Heart left ventricle (tissue), 16 donors: ENCODE measurements around the gene BTBD2. TPM values are rescaled to one million over a fixed set of nuclear protein-coding genes. Genes with fewer than 3 reads are reported as not detected.

ENCODE experiments used
- ATAC-seq, 4 donors: fragments of 200-7000 bp; cut with Tn5 transposase; one replicate each; pipeline ENCODE4 v1.9.1; 2020 to 2022; ENCODE audit warnings: moderate library complexity in 4 of 4, mild to moderate bottlenecking in 3 of 4, moderate number of reproducible peaks in 1 of 4
- DNase-seq, 5 donors: peaks; one replicate each; pipeline ENCODE4 v3.0.0-alpha.2; 2020
- H3K27ac ChIP-seq, 12 donors: fragments of 200-600 bp; sonication (generic) in 4 of 12; one replicate each; pipeline versions ENCODE4 v1.5.0 to v1.8.0; 2016 to 2022; ENCODE audit warnings: mild to moderate bottlenecking in 2 of 12
- H3K27me3 ChIP-seq, 9 donors: fragments of 200-600 bp; sonication (generic) in 2 of 9; one replicate each; pipeline versions ENCODE4 v1.5.1 to v1.8.0; 2016 to 2022; ENCODE audit warnings: mild to moderate bottlenecking in 3 of 9
- H3K36me3 ChIP-seq, 9 donors: fragments of 200-600 bp; sonication (generic) in 2 of 9; one replicate each; pipeline versions ENCODE4 v1.5.0 to v1.8.0; 2018 to 2022; ENCODE audit warnings: mild to moderate bottlenecking in 2 of 9
- H3K4me1 ChIP-seq, 12 donors: fragments of 200-600 bp; sonication (generic) in 4 of 12; one replicate each; pipeline versions ENCODE4 v1.5.0 to v1.8.0; 2016 to 2022; ENCODE audit warnings: mild to moderate bottlenecking in 3 of 12
- H3K4me3 ChIP-seq, 12 donors: fragments of 200-600 bp; sonication (generic) in 4 of 12; one replicate each; pipeline versions ENCODE4 v1.5.0 to v1.8.0; 2017 to 2022; ENCODE audit warnings: mild to moderate bottlenecking in 9 of 12, moderate library complexity in 4 of 12
- H3K9me3 ChIP-seq, 12 donors: fragments of 200-600 bp; sonication (generic) in 4 of 12; one replicate each; pipeline versions ENCODE4 v1.5.0 to v1.8.0; 2016 to 2022; ENCODE audit warnings: mild to moderate bottlenecking in 1 of 12
- CTCF ChIP-seq, 12 donors: fragments of 200-600 bp; sonication (generic) in 4 of 12; IDR thresholded peaks; one replicate each; pipeline versions ENCODE4 v1.5.0 to v1.8.0; 2018 to 2022; ENCODE audit warnings: antibody characterized with exemption in 12 of 12, mild to moderate bottlenecking in 5 of 12
- POLR2A ChIP-seq, 2 donors: fragments of 450-650 bp; IDR thresholded peaks; one replicate each; pipeline ENCODE4 v1.6.1; 2017; ENCODE audit warnings: antibody characterized with exemption in 2 of 2, mild to moderate bottlenecking in 2 of 2, moderate library complexity in 2 of 2
- WGBS, 4 donors: extraction: QIAGEN DNeasy Blood & Tissue Kit in 2 of 4; methylation state at CpG; one replicate each; pipeline versions ENCODE4 v1.1.5 to v1.1.7; 2013 to 2018; 5-methylcytosine and 5-hydroxymethylcytosine counted together
- intact Hi-C, 10 donors: fragments of 100-400 bp; cut with DNase I; formaldehyde crosslinking; loops; one replicate each; pipeline versions ENCODE4 v1.11.1 to v1.14.2; 2022
- polyA plus RNA-seq, 2 donors: library from polyadenylated mRNA; stranded (reverse); fragments of 200-250 nt; gene quantifications; one replicate each; pipeline ENCODE4 v1.2.3, GENCODE V29; 2013
- total RNA-seq, 9 donors: library from RNA; depleted of rRNA in 2 of 9; stranded (reverse); fragments of >200 nt in 2 of 9; fragmentation: NEBNext Ultra II Directional in 3 of 9; extraction: Animal tissue kit (Norgen Biotek cat#: 25700) in 3 of 9; gene quantifications; one replicate each; pipeline versions ENCODE4 v1.1.0 to v1.2.4, GENCODE V29; 2016 to 2023
- donor health status: ischemic (EF 13 %, LVEDD 7.1; RV severe dilation, severe dysfunction).
- donor health status: healthy with polysubstance abuse.
- donor health status: DM: no; HTN: yes; CAD: no.
- donor health status: DM: no; HTN: no; CAD: no.
- donor health status: ischemic (EF 25% LVEDD 6.9; RV normal size, moderate dysfunction).
- donor health status: ischemic (EF 25% LVEDD 5.7; RV mildly dilated, moderate dysfunction).
- donor health status: healthy.
- donor health status: DM: yes; HTN: yes; CAD: no.
- donor health status: ischemic (EF 35%, LVEDD 5.7; RV mildly dilated, moderate dysfunction).
- donor health status: nonischemic (EF 11% LVEDD 7.7; RV severe dilation, severe dysfunction).
- donor health status: DM: yes; HTN: yes; CAD: no.
- donor health status: PGD.
- donor health status: ischemic (EF 29% LVEDD 5.4; RV normal size, mild dysfunction).
- donor health status: nonischemic (EF 23%, LVEDD 6.1; RV moderate dilation, normal function).

The BTBD2 gene
- total and polyA plus RNA-seq, 11 donors = 39.4 to 81.8 (median 51.8) TPM

- WGBS, 4 donors = 3 to 7% (median 5%) methylated on average over 20 to 40 of the region's 40 CpGs
- intact Hi-C loops = no loop called here
- DNase-seq (peak; percentile 71 to 87 (median 82)), ATAC-seq (peak; percentile 24 to 59 (median 36))
- H3K36me3 ChIP-seq = no peaks in the 10 kb centered on the region
- TF ChIP-seq POLR2A (IDR thresholded peaks at IDR 0.05) = no peak
- TF ChIP-seq CTCF (IDR thresholded peaks at IDR 0.05) = no peak
- H3K9me3 ChIP-seq = no peaks in the 10 kb centered on the region
- H3K27ac ChIP-seq = peak overlapping the region; percentile 15 to 100 (median 90)
- peak overlapping the region; percentile 27 to 96 (median 77) for H3K4me3 ChIP-seq
- no peaks in the 10 kb centered on the region for H3K27me3 ChIP-seq
- peaks cover 3 to 52% (median 27%) of the 10 kb centered on the region in 12 donors for H3K4me1 ChIP-seq
These were observed 73.2 kb downstream of the BTBD2 start for GRCh38 chr19:1942078-1942933.

GRCh38 chr19:1941146-1942077 is 74.1 kb downstream of the BTBD2 start, which contains the start of gene CSNK1G2:
Gene CSNK1G2, plus strand, starts transcription at chr19:1941172. Its CDS starts 28,601 bp downstream, at chr19:1969773.
- intact Hi-C loops = no loop called here
- ATAC-seq (peak in 1 of 4 donors; percentile 1), DNase-seq (peak in 1 of 5 donors; percentile 43)
- Histone ChIP-seq H3K36me3 (no peaks in the 10 kb centered on the region), H3K4me1 (peaks cover 3 to 51% (median 27%) of the 10 kb centered on the region in 12 donors), H3K27ac (peak within 1 kb of the TSS; percentile 96 to 100 (median 99)), H3K27me3 (no peaks in the 10 kb centered on the region), H3K4me3 (peak within 1 kb of the TSS; percentile 33 to 96 (median 82)), H3K9me3 (no peaks in the 10 kb centered on the region)
- WGBS, 4 donors = 0 to 1% (median 1%) methylated on average over 9 to 97 of the region's 97 CpGs
- TF ChIP-seq POLR2A (IDR thresholded peaks at IDR 0.05) = no peak
- TF ChIP-seq CTCF (IDR thresholded peaks at IDR 0.05) = peak in 3 of 12 donors; percentile 22 to 30 (median 25)

GRCh38 chr19:1938071-1938470 is 77.4 kb downstream of the BTBD2 start:
- 65 to 85% (median 79%) methylated on average over 7 of the region's 7 CpGs for WGBS, 4 donors
- Histone ChIP-seq H3K9me3 (peaks cover 0 to 7% (median 0%) of the 10 kb centered on the region in 12 donors), H3K36me3 (no peaks in the 10 kb centered on the region), H3K4me1 (peaks cover 3 to 36% (median 18%) of the 10 kb centered on the region in 12 donors), H3K4me3 (no peak overlapping the region), H3K27me3 (no peaks in the 10 kb centered on the region), H3K27ac (no peak overlapping the region)
- intact Hi-C loops = loop anchor here in 1 of 10 donors (10.0 kb wide), 1 partner anchor 137 kb away; no protein-coding TSS in a partner anchor
- no peak for TF ChIP-seq CTCF (IDR thresholded peaks at IDR 0.05)
- TF ChIP-seq POLR2A (IDR thresholded peaks at IDR 0.05) = no peak
- DNase-seq (no peak), ATAC-seq (no peak)
